AG04450 (cell line): ENCODE results near the gene LMO1. TPM values are rescaled to one million over a fixed set of nuclear protein-coding genes. Genes with fewer than 3 reads are reported as not detected.

ENCODE experiments used
- CTCF ChIA-PET: fragments of 300-600, 350-600 bp; formaldehyde crosslinking; extraction: SDS; loops from one replicate; lab custom pipeline; 2022; ENCODE audit warnings: antibody characterized with exemption, inconsistent platforms; lab: Charles Lee
- POLR2A ChIA-PET: fragments of 350-600 bp; formaldehyde crosslinking; extraction: SDS; loops from one replicate; lab custom pipeline; 2021; ENCODE audit warnings: antibody characterized with exemption, inconsistent platforms; lab: Yijun Ruan, JAX
- DNase-seq: peaks from one replicate; pipeline ENCODE4 v3.0.0-alpha.2; 2011; ENCODE audit warnings: low read depth, low spot score
- H3K27ac ChIP-seq: one replicate; pipeline ENCODE4 v1.5.1; 2012; ENCODE audit warnings: low read depth, low read length, control low read depth
- H3K27me3 ChIP-seq: one replicate; pipeline ENCODE4 v1.6.0; 2012; ENCODE audit warnings: low read length; ENCODE audit not compliant: control insufficient read depth, insufficient read depth
- H3K4me3 ChIP-seq: 2 replicates; pipeline ENCODE4 v1.5.1; 2011; ENCODE audit warnings: mild to moderate bottlenecking, low read depth, low read length, control low read depth
- H3K9me3 ChIP-seq: 2 replicates; pipeline ENCODE4 v1.5.1; 2012; ENCODE audit warnings: low read length; ENCODE audit not compliant: control insufficient read depth, insufficient read depth
- polyA plus RNA-seq: library from polyadenylated mRNA; depleted of rRNA; stranded (reverse); fragments of >200 nt; gene quantifications from 2 replicates; pipeline ENCODE4 v1.2.3, GENCODE V29; 2011
- TF ChIP-seq, protein P1 (sequence below): IDR thresholded peaks from 2 replicates; pipeline ENCODE4 v1.5.1; 2011; ENCODE audit warnings: low read depth, low read length, control low read depth, inconsistent platforms

LMO1 gene
- polyA plus RNA-seq, 1 experiment = not detected

DNA sequence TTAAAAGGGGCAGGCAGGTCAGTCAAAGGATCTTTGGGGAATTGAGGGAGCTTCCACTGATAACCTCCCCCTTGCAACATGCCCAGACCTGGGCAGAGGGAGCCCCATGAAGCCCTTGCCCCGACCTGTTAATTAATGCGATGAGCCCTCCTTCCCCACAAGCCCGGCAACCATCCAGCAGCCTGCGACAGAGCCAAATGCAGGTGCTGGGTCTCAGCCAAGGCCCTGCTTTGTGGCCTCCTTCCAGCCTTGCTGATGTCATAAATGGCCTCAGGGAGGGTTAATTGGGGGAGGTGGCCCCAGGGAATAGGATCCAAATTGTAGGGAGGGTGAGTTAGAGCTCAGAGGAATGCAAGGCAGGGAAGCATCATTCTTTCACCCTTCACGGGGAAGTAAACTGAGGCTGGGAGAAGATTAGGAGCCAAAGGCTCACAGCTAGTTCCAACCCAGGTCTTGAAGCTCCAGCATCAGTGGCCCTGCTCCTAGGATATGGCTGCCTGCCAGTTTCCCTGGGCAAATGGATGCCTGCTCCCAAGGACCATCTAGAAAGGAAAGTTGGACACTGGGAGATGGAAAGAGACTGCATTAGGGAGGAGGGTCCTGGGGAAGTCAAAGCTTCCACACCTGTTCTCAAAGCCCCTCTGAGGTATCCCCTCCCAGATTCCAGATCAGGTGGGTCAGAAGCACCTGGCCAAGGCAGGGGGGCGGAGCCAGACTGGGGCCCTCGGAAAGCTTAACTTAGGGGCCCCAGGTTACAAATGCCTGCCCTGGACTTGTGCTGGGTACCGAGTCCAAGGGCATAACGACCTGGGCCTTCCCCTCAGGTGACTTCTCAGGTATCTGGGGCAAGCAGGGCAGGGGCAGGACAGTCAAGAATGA, 34.1 kb downstream of the LMO1 start:
- POLR2A ChIA-PET = no interaction called here
- no peak for DNase-seq
- Histone ChIP-seq H3K4me3 (no peak overlapping the region), H3K9me3 (no peaks in the 10 kb centered on the region), H3K27me3 (peaks cover 16% of the 10 kb centered on the region), H3K27ac (no peak overlapping the region)
- CTCF ChIA-PET = interaction anchor here (1.1 to 3.9 kb wide), 5 partner anchors 9 to 338 kb away, joined by 3 to 18 read pairs (median 5); partner anchors contain the start of gene LMO1
- TF ChIP-seq, protein P1, sequence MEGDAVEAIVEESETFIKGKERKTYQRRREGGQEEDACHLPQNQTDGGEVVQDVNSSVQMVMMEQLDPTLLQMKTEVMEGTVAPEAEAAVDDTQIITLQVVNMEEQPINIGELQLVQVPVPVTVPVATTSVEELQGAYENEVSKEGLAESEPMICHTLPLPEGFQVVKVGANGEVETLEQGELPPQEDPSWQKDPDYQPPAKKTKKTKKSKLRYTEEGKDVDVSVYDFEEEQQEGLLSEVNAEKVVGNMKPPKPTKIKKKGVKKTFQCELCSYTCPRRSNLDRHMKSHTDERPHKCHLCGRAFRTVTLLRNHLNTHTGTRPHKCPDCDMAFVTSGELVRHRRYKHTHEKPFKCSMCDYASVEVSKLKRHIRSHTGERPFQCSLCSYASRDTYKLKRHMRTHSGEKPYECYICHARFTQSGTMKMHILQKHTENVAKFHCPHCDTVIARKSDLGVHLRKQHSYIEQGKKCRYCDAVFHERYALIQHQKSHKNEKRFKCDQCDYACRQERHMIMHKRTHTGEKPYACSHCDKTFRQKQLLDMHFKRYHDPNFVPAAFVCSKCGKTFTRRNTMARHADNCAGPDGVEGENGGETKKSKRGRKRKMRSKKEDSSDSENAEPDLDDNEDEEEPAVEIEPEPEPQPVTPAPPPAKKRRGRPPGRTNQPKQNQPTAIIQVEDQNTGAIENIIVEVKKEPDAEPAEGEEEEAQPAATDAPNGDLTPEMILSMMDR = no peak

DNA sequence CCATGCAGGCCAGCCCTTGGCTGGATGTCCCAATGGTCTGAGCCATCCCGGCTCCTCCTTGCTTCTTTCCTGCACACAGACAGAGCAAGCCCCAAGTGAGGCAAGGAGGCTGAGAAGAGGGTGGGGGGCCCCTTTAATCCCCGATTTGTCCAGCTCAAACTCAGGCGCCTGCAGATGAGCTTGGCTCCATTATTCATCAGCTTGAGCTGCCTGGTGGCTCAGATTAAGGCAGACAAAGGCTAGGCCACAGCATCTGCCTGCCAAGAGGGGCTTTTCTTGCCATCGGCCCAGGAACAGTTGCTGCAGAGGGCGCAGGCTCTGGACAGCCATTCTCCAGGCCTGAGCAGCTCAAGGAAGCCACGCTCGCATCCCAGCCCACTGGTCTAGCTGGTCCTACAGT, 35.4 kb downstream of the LMO1 start:
- POLR2A ChIA-PET = no interaction called here

DNA sequence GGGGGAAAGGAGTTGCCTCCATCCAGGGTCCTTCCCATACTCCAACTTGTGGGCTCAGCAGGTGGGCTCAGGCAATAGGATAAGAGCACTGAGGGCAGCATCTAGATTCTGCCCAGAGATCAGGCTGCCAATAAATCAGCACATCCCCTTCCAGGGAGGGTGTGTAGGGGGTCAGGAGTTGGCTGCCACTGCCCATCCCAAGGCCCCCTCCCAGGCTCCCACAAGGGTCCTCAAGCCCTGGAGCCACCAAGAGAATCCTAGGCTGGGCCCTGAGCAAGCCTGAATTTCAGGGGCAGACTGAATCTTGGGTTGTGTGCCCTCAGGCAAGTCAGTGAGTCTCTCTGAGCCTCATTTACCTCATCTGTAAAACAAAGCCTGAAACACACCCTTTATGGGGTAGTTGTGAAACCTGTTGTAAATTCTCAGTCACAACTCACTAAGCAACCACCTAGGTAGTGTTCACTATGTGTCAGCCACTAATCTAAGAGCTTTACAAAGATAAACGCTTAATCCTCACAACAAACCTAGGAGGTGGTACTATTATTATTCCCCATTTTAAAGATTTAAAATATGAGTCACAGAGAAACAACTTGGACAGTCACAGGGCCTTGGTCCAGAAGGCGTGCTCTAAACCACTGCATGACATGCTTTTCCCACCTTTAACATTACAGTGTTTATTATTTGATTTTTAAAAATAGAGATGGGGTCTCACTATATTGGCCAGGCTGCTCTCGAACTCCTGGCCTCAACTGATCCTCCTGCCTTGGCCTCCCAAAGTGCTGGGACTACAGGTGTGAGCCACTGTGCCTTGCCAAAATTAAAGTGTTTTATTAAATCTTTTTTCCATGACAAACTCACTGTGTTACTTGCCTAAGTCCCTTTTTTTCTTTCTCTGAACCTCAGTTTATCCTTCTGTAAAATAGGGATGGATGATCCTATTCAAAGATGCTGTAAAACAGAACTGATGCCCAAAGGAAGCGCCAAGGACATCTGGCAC, 36.2 kb downstream of the LMO1 start:
- DNase-seq = no peak
- TF ChIP-seq, protein P1 = no peak
- Histone ChIP-seq H3K9me3 (no peaks in the 10 kb centered on the region), H3K4me3 (no peak overlapping the region), H3K27ac (no peak overlapping the region), H3K27me3 (peaks cover 12% of the 10 kb centered on the region)
- POLR2A ChIA-PET = no interaction called here
- CTCF ChIA-PET = interaction anchor here (0.7 to 3.9 kb wide), 8 partner anchors 11 to 340 kb away, joined by 3 to 18 read pairs (median 4); partner anchors contain the start of gene LMO1

More for the DNA sequence above, 35.4 kb downstream of the LMO1 start:
- no peaks in the 10 kb centered on the region for H3K9me3 ChIP-seq
- no peak for DNase-seq
- H3K27me3 ChIP-seq = peaks cover 16% of the 10 kb centered on the region
- TF ChIP-seq, protein P1 = no peak
- H3K4me3 ChIP-seq = no peak overlapping the region
- no peak overlapping the region for H3K27ac ChIP-seq
- CTCF ChIA-PET = interaction anchor here (0.7 to 3.9 kb wide), 5 partner anchors 35 to 339 kb away, joined by 3 to 18 read pairs (median 4); partner anchors contain the start of gene LMO1

DNA sequence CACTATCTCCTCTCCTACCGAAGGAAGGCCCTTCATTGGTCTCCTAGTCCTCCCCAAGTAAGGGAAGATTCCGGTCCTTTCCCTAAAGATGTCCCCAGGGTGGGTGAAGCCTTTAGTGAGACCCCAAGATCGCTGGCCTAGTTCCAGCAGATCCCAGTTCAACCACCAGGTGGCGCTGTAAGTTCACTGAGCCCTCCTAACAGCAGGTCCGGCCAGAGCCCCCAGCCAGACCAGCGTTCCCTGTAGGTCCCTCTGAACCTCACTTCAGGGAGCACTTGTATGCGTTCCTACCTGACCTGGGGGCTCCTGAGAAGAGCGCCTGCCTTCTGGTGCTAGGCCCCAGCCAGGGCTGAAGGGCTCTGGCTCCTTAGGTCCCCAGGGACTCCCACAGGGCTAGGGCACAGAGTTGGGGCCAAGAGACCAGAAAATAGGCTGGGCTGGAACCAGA, 38.1 kb downstream of the LMO1 start:
- Histone ChIP-seq H3K27ac (no peak overlapping the region), H3K9me3 (no peaks in the 10 kb centered on the region), H3K27me3 (peaks cover 12% of the 10 kb centered on the region), H3K4me3 (no peak overlapping the region)
- CTCF ChIA-PET = interaction anchor here (1.0 to 6.9 kb wide), 5 partner anchors 33 to 342 kb away, joined by 3 to 69 read pairs (median 15); partner anchors contain the start of gene LMO1
- TF ChIP-seq, protein P1 = peak; percentile 87
- POLR2A ChIA-PET = no interaction called here
- peak; percentile 29 for DNase-seq
